OCI-LY3 (cell line): ENCODE results near the gene EBI3.

Experiments
- EZH2phosphoT487 ChIP-seq: fragments of 200-600 bp; shearing (Covaris generic); IDR thresholded peaks from 2 replicates; pipeline ENCODE4 v1.6.1; 2018; ENCODE audit warnings: antibody characterized with exemption, mixed run types, low read depth
- TF ChIP-seq, protein P1 (sequence below): fragments of 200-600, 300-600 bp; sonication (generic); IDR thresholded peaks from 2 replicates; pipeline ENCODE4 v1.5.1; 2014; ENCODE audit warnings: antibody characterized with exemption, low read length, low read depth

DNA sequence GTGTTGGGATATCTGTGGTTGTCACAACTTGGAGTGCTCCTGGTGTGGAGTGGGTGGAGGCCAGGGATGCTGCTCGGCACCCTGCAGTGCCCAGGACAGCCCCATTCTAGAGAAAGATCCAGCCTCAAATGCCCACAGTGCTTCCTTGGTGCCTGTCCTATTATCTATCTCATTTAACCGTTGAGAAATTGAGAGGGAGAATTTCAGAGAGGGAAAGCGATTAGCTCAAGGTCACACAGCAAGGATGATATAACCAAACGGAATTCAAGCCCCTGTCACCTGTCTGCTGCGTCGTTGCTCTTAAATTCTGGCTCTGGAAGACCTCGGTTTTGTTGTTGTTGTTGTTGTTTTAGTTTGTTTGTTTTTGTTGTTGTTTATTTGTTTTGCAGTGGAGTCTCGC is 33.3 kb upstream of the EBI3 start:
- TF ChIP-seq, protein P1, sequence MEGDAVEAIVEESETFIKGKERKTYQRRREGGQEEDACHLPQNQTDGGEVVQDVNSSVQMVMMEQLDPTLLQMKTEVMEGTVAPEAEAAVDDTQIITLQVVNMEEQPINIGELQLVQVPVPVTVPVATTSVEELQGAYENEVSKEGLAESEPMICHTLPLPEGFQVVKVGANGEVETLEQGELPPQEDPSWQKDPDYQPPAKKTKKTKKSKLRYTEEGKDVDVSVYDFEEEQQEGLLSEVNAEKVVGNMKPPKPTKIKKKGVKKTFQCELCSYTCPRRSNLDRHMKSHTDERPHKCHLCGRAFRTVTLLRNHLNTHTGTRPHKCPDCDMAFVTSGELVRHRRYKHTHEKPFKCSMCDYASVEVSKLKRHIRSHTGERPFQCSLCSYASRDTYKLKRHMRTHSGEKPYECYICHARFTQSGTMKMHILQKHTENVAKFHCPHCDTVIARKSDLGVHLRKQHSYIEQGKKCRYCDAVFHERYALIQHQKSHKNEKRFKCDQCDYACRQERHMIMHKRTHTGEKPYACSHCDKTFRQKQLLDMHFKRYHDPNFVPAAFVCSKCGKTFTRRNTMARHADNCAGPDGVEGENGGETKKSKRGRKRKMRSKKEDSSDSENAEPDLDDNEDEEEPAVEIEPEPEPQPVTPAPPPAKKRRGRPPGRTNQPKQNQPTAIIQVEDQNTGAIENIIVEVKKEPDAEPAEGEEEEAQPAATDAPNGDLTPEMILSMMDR = no peak
- TF ChIP-seq EZH2phosphoT487 = no peak
